Heart right ventricle (tissue), 16 donors: ENCODE measurements around the gene PXYLP1. TPM values are rescaled to one million over a fixed set of nuclear protein-coding genes. Genes with fewer than 3 reads are reported as not detected.
"Not testable (repeated sequence)": the region's sequence is repeated elsewhere in the genome, so short reads cannot be mapped to it uniquely, and the experiment has no call there.

Source experiments
- ATAC-seq, 8 donors: fragments of 200-7000 bp; cut with Tn5 transposase; one replicate each; pipeline ENCODE4 v1.9.1; 2020; ENCODE audit warnings: mild to moderate bottlenecking in 8 of 8, moderate library complexity in 8 of 8, moderate number of reproducible peaks in 1 of 8
- DNase-seq, 2 donors: peaks; one replicate each; pipeline ENCODE4 v3.0.0-alpha.2; 2020
- H3K27ac ChIP-seq, 10 donors: fragments of 200-600 bp; sonication (generic) in 2 of 10; one replicate each; pipeline versions ENCODE4 v1.5.0 to v1.8.0; 2020 to 2022; ENCODE audit warnings: mild to moderate bottlenecking in 3 of 10
- H3K27me3 ChIP-seq, 7 donors: fragments of 200-600 bp; one replicate each; pipeline ENCODE4 v1.8.0; 2021 to 2022; ENCODE audit warnings: mild to moderate bottlenecking in 2 of 7
- H3K36me3 ChIP-seq, 9 donors: fragments of 200-600 bp; sonication (generic) in 1 of 9; one replicate each; pipeline versions ENCODE4 v1.5.0 to v1.8.0; 2020 to 2022; ENCODE audit warnings: mild to moderate bottlenecking in 2 of 9
- H3K4me1 ChIP-seq, 9 donors: fragments of 200-600 bp; sonication (generic) in 1 of 9; one replicate each; pipeline versions ENCODE4 v1.5.0 to v1.8.0; 2020 to 2022; ENCODE audit warnings: mild to moderate bottlenecking in 4 of 9
- H3K4me3 ChIP-seq, 10 donors: fragments of 200-600 bp; sonication (generic) in 2 of 10; one replicate each; pipeline versions ENCODE4 v1.5.0 to v1.8.0; 2020 to 2022; ENCODE audit warnings: mild to moderate bottlenecking in 7 of 10, moderate library complexity in 2 of 10
- H3K9me3 ChIP-seq, 11 donors: fragments of 200-600 bp in 10 of 11; sonication (generic) in 2 of 11; one replicate each; pipeline versions ENCODE4 v1.5.0 to v1.8.0; 2013 to 2022; ENCODE audit warnings: mild to moderate bottlenecking in 2 of 11, control low read depth in 1 of 11, moderate library complexity in 1 of 11
- whole genome bisulfite sequencing, 2 donors: extraction: QIAGEN DNeasy Blood & Tissue Kit; methylation state at CpG; one replicate each; pipeline ENCODE4 v1.1.7; 2013; ENCODE audit warnings: inconsistent platforms in 1 of 2; 5-methylcytosine and 5-hydroxymethylcytosine counted together
- intact Hi-C, 10 donors: fragments of 100-400 bp; cut with DNase I; formaldehyde crosslinking; loops; one replicate each; pipeline versions ENCODE4 v1.11.1 to v1.14.2; 2022
- polyA plus RNA-seq, 2 donors: library from polyadenylated mRNA; stranded (reverse); fragments of 200-250 nt; gene quantifications; one replicate each; pipeline ENCODE4 v1.2.3, GENCODE V29; 2013
- total RNA-seq, 10 donors: library from RNA; stranded (reverse); fragmentation: NEBNext Ultra II Directional in 3 of 10; extraction: Animal tissue kit (Norgen Biotek cat#: 25700) in 3 of 10; gene quantifications; one replicate each; pipeline versions ENCODE4 v1.2.1 to v1.2.4, GENCODE V29; 2021 to 2023
- TF ChIP-seq, protein P1 (sequence below), 9 donors: fragments of 200-600 bp; sonication (generic) in 2 of 9; IDR thresholded peaks; one replicate each; pipeline versions ENCODE4 v1.5.0 to v1.8.0; 2021 to 2022; ENCODE audit warnings: antibody characterized with exemption in 9 of 9, mild to moderate bottlenecking in 5 of 9, moderate library complexity in 1 of 9
- donor health status: Arrhythmogenic right ventricular cardiomyopathy.
- donor health status: ischemic (EF 13 %, LVEDD 7.1; RV severe dilation, severe dysfunction).
- donor health status: healthy with polysubstance abuse.
- donor health status: DM: no; HTN: yes; CAD: no.
- donor health status: DM: no; HTN: no; CAD: no.
- donor health status: ischemic (EF 25% LVEDD 6.9; RV normal size, moderate dysfunction).
- donor health status: ischemic (EF 25% LVEDD 5.7; RV mildly dilated, moderate dysfunction).
- donor health status: healthy.
- donor health status: DM: yes; HTN: yes; CAD: no.
- donor health status: Ischemic cardiomyopathy.
- donor health status: ischemic (EF 35%, LVEDD 5.7; RV mildly dilated, moderate dysfunction).
- donor health status: nonischemic (EF 11% LVEDD 7.7; RV severe dilation, severe dysfunction).
- donor health status: DM: yes; HTN: yes; CAD: no.
- donor health status: PGD.
- donor health status: ischemic (EF 29% LVEDD 5.4; RV normal size, mild dysfunction).
- donor health status: nonischemic (EF 23%, LVEDD 6.1; RV moderate dilation, normal function).

The PXYLP1 gene
- total and polyA plus RNA-seq, 12 donors: 8.7 to 33.5 (median 17.9) TPM

GRCh38 chr3:141292356-141293058 lies 60.9 kb downstream of the PXYLP1 start:
- peaks cover 0 to 30% (median 11%) of the 10 kb centered on the region in 9 donors for H3K36me3 ChIP-seq
- H3K27me3 ChIP-seq: no peaks in the 10 kb centered on the region
- H3K9me3 ChIP-seq: no peaks in the 10 kb centered on the region
- H3K4me3 ChIP-seq: no peak overlapping the region
- WGBS, 2 donors: 64 to 71% methylated on average over 19 of the region's 19 CpGs
- intact Hi-C loops: no loop called here
- TF ChIP-seq, protein P1, sequence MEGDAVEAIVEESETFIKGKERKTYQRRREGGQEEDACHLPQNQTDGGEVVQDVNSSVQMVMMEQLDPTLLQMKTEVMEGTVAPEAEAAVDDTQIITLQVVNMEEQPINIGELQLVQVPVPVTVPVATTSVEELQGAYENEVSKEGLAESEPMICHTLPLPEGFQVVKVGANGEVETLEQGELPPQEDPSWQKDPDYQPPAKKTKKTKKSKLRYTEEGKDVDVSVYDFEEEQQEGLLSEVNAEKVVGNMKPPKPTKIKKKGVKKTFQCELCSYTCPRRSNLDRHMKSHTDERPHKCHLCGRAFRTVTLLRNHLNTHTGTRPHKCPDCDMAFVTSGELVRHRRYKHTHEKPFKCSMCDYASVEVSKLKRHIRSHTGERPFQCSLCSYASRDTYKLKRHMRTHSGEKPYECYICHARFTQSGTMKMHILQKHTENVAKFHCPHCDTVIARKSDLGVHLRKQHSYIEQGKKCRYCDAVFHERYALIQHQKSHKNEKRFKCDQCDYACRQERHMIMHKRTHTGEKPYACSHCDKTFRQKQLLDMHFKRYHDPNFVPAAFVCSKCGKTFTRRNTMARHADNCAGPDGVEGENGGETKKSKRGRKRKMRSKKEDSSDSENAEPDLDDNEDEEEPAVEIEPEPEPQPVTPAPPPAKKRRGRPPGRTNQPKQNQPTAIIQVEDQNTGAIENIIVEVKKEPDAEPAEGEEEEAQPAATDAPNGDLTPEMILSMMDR (IDR thresholded peaks at IDR 0.05): no peak
- DNase-seq (no peak), ATAC-seq (peak; percentile 28 to 70 (median 37))
- H3K27ac ChIP-seq: peak overlapping the region in 7 of 10 donors; percentile 5 to 77 (median 57)
- H3K4me1 ChIP-seq: peaks cover 3 to 43% (median 27%) of the 10 kb centered on the region in 9 donors

- intact Hi-C loops: no loop called here
- Histone ChIP-seq H3K9me3 (no peaks in the 10 kb centered on the region), H3K36me3 (peaks cover 0 to 13% (median 0%) of the 10 kb centered on the region in 9 donors), H3K27ac (peak overlapping the region in 9 of 10 donors; percentile 3 to 85 (median 52)), H3K27me3 (no peaks in the 10 kb centered on the region), H3K4me1 (peaks cover 3 to 43% (median 27%) of the 10 kb centered on the region in 9 donors), H3K4me3 (peak overlapping the region in 9 of 10 donors; percentile 18 to 50 (median 45))
- no peak for DNase-seq
- 27 to 55% methylated on average over 3 of the region's 3 CpGs for WGBS, 2 donors
- TF ChIP-seq, protein P1 (IDR thresholded peaks at IDR 0.05): no peak
- no peak for ATAC-seq
These were observed 62.7 kb downstream of the PXYLP1 start for GRCh38 chr3:141294301-141294700.

DNA sequence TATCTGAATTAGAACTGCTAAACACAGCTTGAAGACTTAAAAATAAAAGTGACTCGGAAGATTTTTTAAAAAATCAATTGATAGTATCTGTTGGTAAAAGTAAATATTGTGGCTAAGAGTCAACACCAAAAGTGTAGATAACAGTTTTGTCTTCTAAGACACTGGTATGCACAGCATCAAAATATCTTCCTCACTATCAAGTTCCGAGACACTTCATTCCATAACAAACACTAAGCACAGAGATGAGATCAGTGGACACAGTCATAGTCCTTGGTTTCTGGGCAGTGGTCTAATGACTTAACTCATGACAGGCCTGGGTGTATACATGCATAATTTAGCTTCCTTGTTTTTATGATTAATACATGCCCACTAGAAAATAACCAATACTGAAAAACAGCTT lies 63.2 kb downstream of the PXYLP1 start:
- WGBS, 2 donors: 48 to 63% methylated on average over 2 of the region's 2 CpGs
- Histone ChIP-seq H3K27me3 (no peaks in the 10 kb centered on the region), H3K36me3 (peaks cover 0 to 12% (median 0%) of the 10 kb centered on the region in 9 donors), H3K4me3 (peak overlapping the region in 9 of 10 donors; percentile 18 to 50 (median 45)), H3K4me1 (peaks cover 3 to 43% (median 27%) of the 10 kb centered on the region in 9 donors), H3K27ac (peak overlapping the region in 8 of 10 donors; percentile 3 to 85 (median 60)), H3K9me3 (no peaks in the 10 kb centered on the region)
- intact Hi-C loops: no loop called here
- DNase-seq: no peak
- ATAC-seq: peak in 2 of 8 donors; percentile 50 to 60
- TF ChIP-seq, protein P1 (IDR thresholded peaks at IDR 0.05): no peak

GRCh38 chr3:141300426-141300825 lies 68.8 kb downstream of the PXYLP1 start:
- WGBS, 2 donors: 97% methylated on average over 7 of the region's 7 CpGs
- intact Hi-C loops: loop anchor here in 2 of 10 donors (5.0 to 10.0 kb wide), 3 partner anchors 157 to 264 kb away; no protein-coding TSS in a partner anchor
- H3K9me3 ChIP-seq, H3K27ac ChIP-seq, H3K27me3 ChIP-seq, ATAC-seq, DNase-seq, H3K36me3 ChIP-seq, H3K4me3 ChIP-seq: not testable (repeated sequence)
- H3K4me1 ChIP-seq: peaks cover 0 to 19% (median 6%) of the 10 kb centered on the region in 9 donors
